Mucosa of rectum (tissue), 2 donors: ENCODE results near the gene CSTF1.

Source experiments
- H3K27ac ChIP-seq, 2 donors: one replicate each; pipeline ENCODE4 v1.7.0; 2013; ENCODE audit warnings: inconsistent platforms in 2 of 2, low read depth in 2 of 2, low read length in 2 of 2
- H3K27me3 ChIP-seq, 2 donors: one replicate each; pipeline ENCODE4 v1.7.0; 2013; ENCODE audit warnings: low read length in 2 of 2; ENCODE audit not compliant: control insufficient read depth in 2 of 2, insufficient read depth in 2 of 2
- H3K36me3 ChIP-seq, 2 donors: one replicate each; pipeline ENCODE4 v1.7.0; 2013; ENCODE audit warnings: low read length in 2 of 2; ENCODE audit not compliant: control insufficient read depth in 2 of 2, insufficient read depth in 2 of 2
- H3K4me1 ChIP-seq, 2 donors: one replicate each; pipeline ENCODE4 v1.7.0; 2013; ENCODE audit warnings: low read length in 2 of 2, mild to moderate bottlenecking in 1 of 2; ENCODE audit not compliant: control insufficient read depth in 2 of 2, insufficient read depth in 2 of 2
- H3K4me3 ChIP-seq, 2 donors: one replicate each; pipeline ENCODE4 v1.7.0; 2013; ENCODE audit warnings: low read length in 2 of 2
- H3K9ac ChIP-seq, 2 donors: one replicate each; pipeline ENCODE4 v1.7.0; 2013; ENCODE audit warnings: low read length in 2 of 2, low read depth in 1 of 2, mild to moderate bottlenecking in 1 of 2
- H3K9me3 ChIP-seq, 2 donors: one replicate each; pipeline ENCODE4 v1.7.0; 2013; ENCODE audit warnings: low read length in 2 of 2; ENCODE audit not compliant: control insufficient read depth in 2 of 2
- donor health status: healthy.
- donor health status: Normal muscosa, but diverticular disease.

The CSTF1 gene

GRCh38 chr20:56412949-56413348 is 20.5 kb downstream of the CSTF1 start:
- Histone ChIP-seq H3K4me3 (peak overlapping the region in 1 of 2 donors; percentile 68), H3K9me3 (no peaks in the 10 kb centered on the region), H3K36me3 (peaks cover 0 to 1% of the 10 kb centered on the region in 2 donors), H3K27me3 (no peaks in the 10 kb centered on the region), H3K4me1 (peaks cover 0 to 3% of the 10 kb centered on the region in 2 donors), H3K27ac (peak overlapping the region; percentile 20 to 72), H3K9ac (peak overlapping the region in 1 of 2 donors; percentile 42)

- peak overlapping the region in 1 of 2 donors; percentile 16 for H3K27ac ChIP-seq
- H3K9ac ChIP-seq, result peak overlapping the region in 1 of 2 donors; percentile 26
- H3K27me3 ChIP-seq, result no peaks in the 10 kb centered on the region
- peaks cover 0 to 3% of the 10 kb centered on the region in 2 donors for H3K4me1 ChIP-seq
- H3K36me3 ChIP-seq, result no peaks in the 10 kb centered on the region
- H3K4me3 ChIP-seq, result no peak overlapping the region
- no peaks in the 10 kb centered on the region for H3K9me3 ChIP-seq
These were observed 22.7 kb downstream of the CSTF1 start for GRCh38 chr20:56414842-56415765.

- no peaks in the 10 kb centered on the region for H3K27me3 ChIP-seq
- H3K4me3 ChIP-seq, result no peak overlapping the region
- H3K4me1 ChIP-seq, result peaks cover 0 to 3% of the 10 kb centered on the region in 2 donors
- no peak overlapping the region for H3K9ac ChIP-seq
- no peak overlapping the region for H3K27ac ChIP-seq
- no peaks in the 10 kb centered on the region for H3K36me3 ChIP-seq
- no peaks in the 10 kb centered on the region for H3K9me3 ChIP-seq
These were observed 25.0 kb downstream of the CSTF1 start for GRCh38 chr20:56417402-56417801.

GRCh38 chr20:56417911-56418310 is 25.5 kb downstream of the CSTF1 start:
- H3K4me3 ChIP-seq, result no peak overlapping the region
- H3K27me3 ChIP-seq, result no peaks in the 10 kb centered on the region
- H3K27ac ChIP-seq, result peak overlapping the region; percentile 45 to 46
- H3K9me3 ChIP-seq, result no peaks in the 10 kb centered on the region
- H3K36me3 ChIP-seq, result no peaks in the 10 kb centered on the region
- H3K4me1 ChIP-seq, result peaks cover 0 to 3% of the 10 kb centered on the region in 2 donors
- H3K9ac ChIP-seq, result no peak overlapping the region

- Histone ChIP-seq H3K27me3 (no peaks in the 10 kb centered on the region), H3K27ac (peak overlapping the region; percentile 45 to 46), H3K4me3 (peak overlapping the region in 1 of 2 donors; percentile 38), H3K9me3 (no peaks in the 10 kb centered on the region), H3K36me3 (no peaks in the 10 kb centered on the region), H3K9ac (no peak overlapping the region), H3K4me1 (peaks cover 0 to 3% of the 10 kb centered on the region in 2 donors)
These were observed 26.0 kb downstream of the CSTF1 start for GRCh38 chr20:56418385-56418861.

GRCh38 chr20:56420028-56420427 is 27.6 kb downstream of the CSTF1 start:
- Histone ChIP-seq H3K9me3 (no peaks in the 10 kb centered on the region), H3K4me3 (no peak overlapping the region), H3K9ac (no peak overlapping the region), H3K27ac (no peak overlapping the region), H3K4me1 (peaks cover 0 to 3% of the 10 kb centered on the region in 2 donors), H3K36me3 (no peaks in the 10 kb centered on the region), H3K27me3 (no peaks in the 10 kb centered on the region)

GRCh38 chr20:56420940-56421688 is 28.7 kb downstream of the CSTF1 start:
- H3K27ac ChIP-seq, result no peak overlapping the region
- peaks cover 0 to 3% of the 10 kb centered on the region in 2 donors for H3K4me1 ChIP-seq
- no peaks in the 10 kb centered on the region for H3K27me3 ChIP-seq
- H3K36me3 ChIP-seq, result no peaks in the 10 kb centered on the region
- no peaks in the 10 kb centered on the region for H3K9me3 ChIP-seq
- no peak overlapping the region for H3K9ac ChIP-seq
- H3K4me3 ChIP-seq, result no peak overlapping the region

GRCh38 chr20:56422076-56422823 is 29.8 kb downstream of the CSTF1 start:
- no peaks in the 10 kb centered on the region for H3K9me3 ChIP-seq
- H3K4me3 ChIP-seq, result no peak overlapping the region
- H3K9ac ChIP-seq, result no peak overlapping the region
- no peaks in the 10 kb centered on the region for H3K36me3 ChIP-seq
- H3K27ac ChIP-seq, result peak overlapping the region in 1 of 2 donors; percentile 12
- H3K27me3 ChIP-seq, result no peaks in the 10 kb centered on the region
- H3K4me1 ChIP-seq, result peaks cover 0 to 3% of the 10 kb centered on the region in 2 donors

- no peaks in the 10 kb centered on the region for H3K36me3 ChIP-seq
- peak overlapping the region; percentile 9 to 12 for H3K27ac ChIP-seq
These were observed 30.4 kb downstream of the CSTF1 start for GRCh38 chr20:56422824-56423189.

More at GRCh38 chr20:56422824-56423189, 30.4 kb downstream of the CSTF1 start:
- H3K9ac ChIP-seq, result no peak overlapping the region
- no peaks in the 10 kb centered on the region for H3K27me3 ChIP-seq
- no peaks in the 10 kb centered on the region for H3K9me3 ChIP-seq
- no peak overlapping the region for H3K4me3 ChIP-seq
- H3K4me1 ChIP-seq, result no peaks in the 10 kb centered on the region
